Rectal smooth muscle tissue (tissue), 1 donor: Measurements from ENCODE around the gene R3HCC1L.
A peak's percentile ranks its signal among the peaks of the same experiment; 100 is the strongest.

Source experiments
- H3K27ac ChIP-seq: one replicate; pipeline ENCODE4 v1.7.0; 2013; ENCODE audit warnings: low read depth, low read length, inconsistent platforms
- H3K27me3 ChIP-seq: one replicate; pipeline ENCODE4 v1.7.0; 2013; ENCODE audit warnings: low read length; ENCODE audit not compliant: control insufficient read depth, insufficient read depth
- H3K36me3 ChIP-seq: one replicate; pipeline ENCODE4 v1.7.0; 2013; ENCODE audit warnings: low read length; ENCODE audit not compliant: control insufficient read depth, insufficient read depth
- H3K4me1 ChIP-seq: one replicate; pipeline ENCODE4 v1.7.0; 2013; ENCODE audit warnings: low read length; ENCODE audit not compliant: control insufficient read depth, insufficient read depth
- H3K4me3 ChIP-seq: one replicate; pipeline ENCODE4 v1.7.0; 2013; ENCODE audit warnings: low read length
- H3K9ac ChIP-seq: one replicate; pipeline ENCODE4 v1.7.0; 2013; ENCODE audit warnings: low read length

Gene R3HCC1L

DNA sequence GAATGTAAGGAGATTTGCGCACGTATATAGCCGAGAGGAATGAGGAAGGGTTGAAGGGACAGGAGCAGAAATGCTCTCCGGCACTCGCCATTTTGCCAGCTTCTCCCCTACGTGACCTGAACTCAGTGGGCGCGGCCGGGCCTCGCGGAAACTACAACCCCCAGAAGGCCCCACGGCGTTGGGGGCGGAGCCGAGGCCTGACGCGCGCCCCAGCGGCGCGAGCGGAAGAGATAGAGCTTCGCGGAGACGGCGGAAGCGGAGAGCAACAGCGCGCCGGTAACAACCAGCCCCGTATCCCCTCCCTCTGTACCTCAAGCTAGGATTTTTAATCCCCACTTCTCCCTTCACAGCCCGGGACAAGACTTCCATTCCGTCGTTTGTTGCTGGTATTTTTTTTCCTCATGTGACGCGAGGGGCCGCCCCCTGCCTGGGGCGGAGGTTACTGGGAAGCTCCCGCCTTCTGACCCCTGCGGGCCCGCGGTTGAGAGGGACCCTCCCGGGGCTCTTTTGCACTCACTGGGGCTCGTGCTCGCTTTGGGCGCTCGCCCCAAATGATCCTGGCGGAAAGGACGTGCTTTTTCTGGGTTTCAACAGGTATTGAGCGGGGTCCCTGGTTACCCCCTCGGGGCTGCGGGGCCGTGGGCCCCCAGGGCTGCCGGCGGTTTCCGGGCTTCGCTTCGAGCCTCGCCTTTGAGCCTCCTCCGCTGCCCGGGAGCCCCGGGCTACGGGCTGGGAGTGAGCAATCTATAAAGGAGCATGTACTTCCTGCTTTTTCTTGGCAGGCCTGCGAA lies at the start of gene R3HCC1L:
Gene R3HCC1L (plus strand): TSS at position 227 of the 791 bp plus-strand sequence. CDS start 73,458 bp downstream, outside the sequence.
- Histone ChIP-seq H3K9ac (peak within 1 kb of the TSS; percentile 88), H3K36me3 (no peaks in the 10 kb centered on the region), H3K4me1 (no peaks in the 10 kb centered on the region), H3K27ac (peak within 1 kb of the TSS; percentile 89), H3K27me3 (no peaks in the 10 kb centered on the region), H3K4me3 (peak within 1 kb of the TSS; percentile 93)

GRCh38 chr10:98085238-98085637 lies 49.2 kb upstream of the R3HCC1L start:
- Histone ChIP-seq H3K36me3 (no peaks in the 10 kb centered on the region), H3K27me3 (peaks cover 3% of the 10 kb centered on the region)

DNA sequence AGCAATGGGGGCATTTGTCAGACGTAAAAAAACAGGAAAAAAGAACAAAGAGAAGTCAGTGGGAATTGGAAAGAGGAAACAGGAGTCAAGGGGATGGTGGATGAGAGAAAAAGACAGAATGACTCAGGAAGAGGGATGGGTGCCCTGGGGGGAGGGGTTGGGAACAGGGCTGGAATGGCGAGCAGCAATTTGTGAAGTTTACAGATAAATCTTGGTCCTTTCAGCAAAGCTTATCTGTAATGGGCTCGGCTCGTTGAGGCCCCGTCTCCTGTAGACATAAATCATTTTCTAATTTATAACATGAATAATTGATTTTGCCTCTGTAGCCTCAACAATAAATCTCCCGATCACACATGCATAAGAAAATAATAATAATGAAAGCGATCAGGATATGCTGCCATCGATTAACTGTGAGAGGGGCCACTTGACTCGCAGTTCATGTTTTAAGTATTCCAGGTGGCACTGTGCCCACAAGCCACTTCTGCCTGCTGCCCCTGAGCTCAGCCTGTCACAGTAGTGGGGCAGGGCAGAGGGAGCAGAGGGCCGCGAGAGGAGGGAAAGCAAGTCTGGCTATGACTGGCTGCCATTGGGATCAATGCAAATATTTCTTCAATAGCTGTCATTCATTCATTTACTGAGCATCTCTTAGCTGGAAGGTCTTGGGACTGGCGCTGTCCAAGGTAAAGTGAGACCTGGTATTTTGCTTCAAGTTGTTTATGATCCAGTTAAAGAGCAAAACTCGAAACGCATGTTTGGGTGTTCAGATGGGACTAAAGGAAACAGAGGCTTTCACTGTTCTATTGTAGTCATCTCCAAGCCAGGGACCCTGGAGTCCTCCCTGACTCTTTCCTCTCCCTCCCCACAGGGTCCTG lies 47.4 kb upstream of the R3HCC1L start:
- no peak overlapping the region for H3K4me3 ChIP-seq
- H3K27ac ChIP-seq = no peak overlapping the region
- H3K27me3 ChIP-seq = peaks cover 3% of the 10 kb centered on the region
- no peaks in the 10 kb centered on the region for H3K36me3 ChIP-seq
- no peaks in the 10 kb centered on the region for H3K4me1 ChIP-seq
- H3K9ac ChIP-seq = no peak overlapping the region

More at GRCh38 chr10:98085238-98085637, 49.2 kb upstream of the R3HCC1L start:
- Histone ChIP-seq H3K9ac (no peak overlapping the region), H3K4me1 (no peaks in the 10 kb centered on the region), H3K4me3 (no peak overlapping the region), H3K27ac (no peak overlapping the region)

GRCh38 chr10:98088186-98088971 lies 46.1 kb upstream of the R3HCC1L start:
- Histone ChIP-seq H3K4me3 (no peak overlapping the region), H3K9ac (no peak overlapping the region), H3K27ac (no peak overlapping the region), H3K27me3 (peaks cover 3% of the 10 kb centered on the region), H3K36me3 (no peaks in the 10 kb centered on the region), H3K4me1 (no peaks in the 10 kb centered on the region)

DNA sequence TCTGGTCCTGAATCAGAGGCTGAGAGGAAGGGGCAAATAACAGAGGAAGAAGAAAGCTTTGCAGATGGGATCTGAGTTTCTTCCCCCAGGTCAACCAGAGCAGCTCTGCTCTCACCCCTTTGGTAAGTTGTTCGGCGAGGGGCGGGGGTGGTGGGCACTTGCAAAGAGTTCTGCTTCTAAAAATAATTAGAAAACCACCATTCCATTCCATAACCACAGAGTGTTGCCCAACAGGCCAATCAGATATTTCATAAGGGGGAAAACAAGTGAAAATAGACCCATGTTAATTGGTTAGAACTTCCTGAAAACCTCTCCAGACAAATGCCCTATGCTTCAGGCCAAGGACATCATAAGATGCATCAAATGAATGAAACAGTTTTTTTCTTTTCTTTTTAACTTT lies 43.6 kb upstream of the R3HCC1L start:
- H3K27me3 ChIP-seq = peaks cover 3% of the 10 kb centered on the region
- no peak overlapping the region for H3K9ac ChIP-seq

GRCh38 chr10:98096316-98096715 lies 38.1 kb upstream of the R3HCC1L start:
- H3K9ac ChIP-seq = no peak overlapping the region
- no peaks in the 10 kb centered on the region for H3K27me3 ChIP-seq
- H3K4me3 ChIP-seq = no peak overlapping the region
- no peak overlapping the region for H3K27ac ChIP-seq
- no peaks in the 10 kb centered on the region for H3K36me3 ChIP-seq
- H3K4me1 ChIP-seq = no peaks in the 10 kb centered on the region

More for the DNA sequence above, 43.6 kb upstream of the R3HCC1L start:
- Histone ChIP-seq H3K27ac (no peak overlapping the region), H3K4me3 (no peak overlapping the region), H3K36me3 (no peaks in the 10 kb centered on the region), H3K4me1 (no peaks in the 10 kb centered on the region)

DNA sequence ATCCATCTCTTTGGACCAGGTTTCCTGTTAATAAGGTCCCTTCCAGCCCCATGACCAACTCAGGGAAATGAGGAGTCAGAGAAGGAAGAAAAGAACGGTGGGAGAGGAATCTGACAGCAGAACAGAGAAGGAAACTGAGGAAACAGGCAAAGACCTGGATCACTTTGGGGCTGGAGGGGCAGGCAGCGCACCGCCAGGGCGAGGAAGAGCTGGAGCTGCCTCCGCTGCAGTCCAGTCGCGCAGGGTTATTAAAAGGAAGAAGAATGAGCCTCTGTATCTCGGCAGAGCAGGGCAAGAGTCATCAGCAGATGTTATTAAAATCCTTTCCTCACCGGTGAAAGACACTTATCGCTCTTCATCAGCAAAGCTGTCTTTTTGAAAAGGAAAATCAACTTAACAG lies 37.7 kb upstream of the R3HCC1L start:
- H3K27ac ChIP-seq = no peak overlapping the region
- H3K27me3 ChIP-seq = no peaks in the 10 kb centered on the region
- H3K4me1 ChIP-seq = no peaks in the 10 kb centered on the region
- no peak overlapping the region for H3K4me3 ChIP-seq
- no peak overlapping the region for H3K9ac ChIP-seq
- no peaks in the 10 kb centered on the region for H3K36me3 ChIP-seq

GRCh38 chr10:98097175-98097574 lies 37.3 kb upstream of the R3HCC1L start:
- H3K36me3 ChIP-seq = no peaks in the 10 kb centered on the region
- H3K4me3 ChIP-seq = no peak overlapping the region
- H3K4me1 ChIP-seq = no peaks in the 10 kb centered on the region
- H3K27ac ChIP-seq = no peak overlapping the region
- H3K9ac ChIP-seq = no peak overlapping the region
- no peaks in the 10 kb centered on the region for H3K27me3 ChIP-seq

DNA sequence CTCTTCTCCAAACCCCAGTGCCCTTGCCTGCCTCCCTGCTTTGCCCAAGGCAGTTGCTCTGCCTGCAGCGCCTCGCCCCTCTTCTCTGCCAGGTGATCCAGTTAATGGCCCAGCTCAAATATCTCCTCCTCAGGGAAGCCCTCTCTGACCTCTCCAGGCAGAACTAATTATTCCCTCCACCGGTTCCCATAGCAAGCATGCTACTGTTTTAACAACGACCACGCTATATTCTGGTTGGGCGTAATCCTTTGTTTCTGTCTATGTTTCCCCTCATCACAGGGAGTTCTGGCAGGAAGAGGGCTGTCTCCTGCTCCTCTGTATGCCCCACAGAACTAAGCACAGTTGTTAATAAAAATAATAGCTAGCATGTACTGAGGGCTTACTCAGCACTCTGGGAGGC lies 36.8 kb upstream of the R3HCC1L start:
- no peaks in the 10 kb centered on the region for H3K36me3 ChIP-seq
- no peaks in the 10 kb centered on the region for H3K27me3 ChIP-seq
- no peaks in the 10 kb centered on the region for H3K4me1 ChIP-seq
- no peak overlapping the region for H3K9ac ChIP-seq
- no peak overlapping the region for H3K4me3 ChIP-seq
- no peak overlapping the region for H3K27ac ChIP-seq

DNA sequence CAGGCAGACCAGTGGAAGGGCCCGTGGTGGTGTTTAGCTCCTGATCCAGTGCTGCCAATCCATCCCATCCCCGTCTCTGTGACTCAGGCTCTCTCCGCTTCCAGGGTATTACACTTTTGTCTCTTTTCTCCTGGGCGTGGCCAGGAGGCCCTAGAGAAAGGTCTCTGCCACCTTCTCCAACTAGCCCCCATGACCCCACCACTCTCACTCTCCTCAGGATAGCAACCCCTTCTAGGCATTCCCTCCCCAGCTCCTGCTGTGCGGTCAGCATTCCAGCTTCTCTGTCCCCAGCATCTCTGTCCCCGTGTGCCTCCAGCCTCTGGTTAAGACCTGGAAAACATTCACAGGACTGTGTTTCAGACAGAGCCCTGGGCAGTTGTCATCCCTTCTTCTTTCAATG lies 36.2 kb upstream of the R3HCC1L start:
- H3K9ac ChIP-seq = no peak overlapping the region
- H3K27me3 ChIP-seq = no peaks in the 10 kb centered on the region
- no peaks in the 10 kb centered on the region for H3K4me1 ChIP-seq
- H3K27ac ChIP-seq = no peak overlapping the region
- no peaks in the 10 kb centered on the region for H3K36me3 ChIP-seq
- H3K4me3 ChIP-seq = no peak overlapping the region

DNA sequence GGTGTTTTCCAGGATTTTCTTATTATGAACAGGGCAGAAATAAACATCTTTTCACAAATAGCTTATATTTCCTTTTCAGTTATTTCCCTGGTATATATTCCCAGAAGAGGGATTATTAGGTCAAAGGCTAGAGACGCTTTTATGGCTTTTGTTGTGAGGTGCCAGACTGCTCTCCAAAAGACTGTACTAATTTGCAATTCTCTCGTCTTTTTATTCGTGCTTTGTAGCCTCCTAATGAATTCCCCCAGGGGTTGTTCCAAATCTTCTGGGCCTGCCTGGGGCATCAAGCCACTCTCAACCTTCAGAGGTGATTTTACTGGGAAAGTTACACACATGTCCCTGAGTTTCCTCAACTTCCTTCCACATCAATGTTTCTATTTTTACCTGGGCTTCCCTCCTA lies 34.0 kb upstream of the R3HCC1L start:
- H3K36me3 ChIP-seq = no peaks in the 10 kb centered on the region
- no peak overlapping the region for H3K4me3 ChIP-seq
- H3K27ac ChIP-seq = no peak overlapping the region
- no peak overlapping the region for H3K9ac ChIP-seq
- no peaks in the 10 kb centered on the region for H3K4me1 ChIP-seq
- no peaks in the 10 kb centered on the region for H3K27me3 ChIP-seq

DNA sequence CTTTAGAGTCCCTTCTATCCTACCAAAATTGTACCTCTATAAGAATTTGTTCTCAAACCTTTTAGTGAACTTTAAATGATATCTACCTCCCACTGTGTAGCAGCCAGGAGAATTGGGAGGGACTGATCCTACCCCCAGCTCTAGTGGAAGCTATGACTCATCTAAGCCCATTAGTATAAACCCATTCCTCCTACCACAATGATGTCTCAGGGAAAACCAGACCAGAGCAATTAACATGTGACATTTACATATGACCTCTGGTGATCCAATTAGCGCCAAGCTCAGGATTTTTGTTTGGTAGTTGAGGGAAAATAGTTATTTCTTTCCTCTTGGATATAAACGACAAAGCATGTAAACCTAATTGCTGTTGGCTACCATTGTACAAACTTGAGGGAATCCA lies 33.1 kb upstream of the R3HCC1L start:
- Histone ChIP-seq H3K4me3 (no peak overlapping the region), H3K9ac (no peak overlapping the region), H3K4me1 (no peaks in the 10 kb centered on the region), H3K27ac (no peak overlapping the region), H3K36me3 (no peaks in the 10 kb centered on the region), H3K27me3 (no peaks in the 10 kb centered on the region)
